Effector memory CD4-positive, alpha-beta T cell (primary cell): ENCODE results near the gene ZNF593OS.

Source experiments
- DNase-seq, 3 donors: peaks; one replicate each; pipeline ENCODE4 v3.0.0-alpha.2; 2020
- H3K27ac ChIP-seq: 2 replicates; pipeline ENCODE4 v1.7.0; 2013; ENCODE audit warnings: mild to moderate bottlenecking, low read length, moderate library complexity; ENCODE audit not compliant: insufficient read depth, poor library complexity, severe bottlenecking
- H3K27me3 ChIP-seq: replicated peaks from 2 replicates; pipeline ENCODE4 v1.7.0; 2013; ENCODE audit warnings: mild to moderate bottlenecking, low read length; ENCODE audit not compliant: insufficient read depth, control insufficient read depth, poor library complexity, severe bottlenecking
- H3K36me3 ChIP-seq: 2 replicates; pipeline ENCODE4 v1.7.0; 2013; ENCODE audit warnings: mild to moderate bottlenecking, low read length, moderate library complexity; ENCODE audit not compliant: control insufficient read depth, insufficient read depth
- H3K4me1 ChIP-seq: 2 replicates; pipeline ENCODE4 v1.7.0; 2013; ENCODE audit warnings: low read length, mild to moderate bottlenecking; ENCODE audit not compliant: control insufficient read depth, insufficient read depth, poor library complexity, severe bottlenecking
- H3K4me3 ChIP-seq: 2 replicates; pipeline ENCODE4 v1.7.0; 2013; ENCODE audit warnings: low read length, low read depth, mild to moderate bottlenecking; ENCODE audit not compliant: insufficient read depth, poor library complexity, severe bottlenecking
- H3K9me3 ChIP-seq: 2 replicates; pipeline ENCODE4 v1.7.0; 2013; ENCODE audit warnings: mild to moderate bottlenecking, low read length, moderate library complexity; ENCODE audit not compliant: control insufficient read depth

The ZNF593OS gene

GRCh38 chr1:26200413-26200812 lies 28.8 kb upstream of the ZNF593OS start:
- Histone ChIP-seq H3K4me3 (no peak overlapping the region), H3K4me1 (peaks cover 23% of the 10 kb centered on the region), H3K27me3 (no peaks in the 10 kb centered on the region), H3K9me3 (no peaks in the 10 kb centered on the region), H3K36me3 (no peaks in the 10 kb centered on the region), H3K27ac (no peak overlapping the region)
- no peak for DNase-seq

- no peak overlapping the region for H3K27ac ChIP-seq
- H3K4me3 ChIP-seq, result no peak overlapping the region
- H3K27me3 ChIP-seq, result no peaks in the 10 kb centered on the region
- DNase-seq, result no peak
- no peaks in the 10 kb centered on the region for H3K36me3 ChIP-seq
- peaks cover 23% of the 10 kb centered on the region for H3K4me1 ChIP-seq
- no peaks in the 10 kb centered on the region for H3K9me3 ChIP-seq
Observed at GRCh38 chr1:26197813-26198212, 26.2 kb upstream of the ZNF593OS start.

- Histone ChIP-seq H3K4me1 (peaks cover 18% of the 10 kb centered on the region), H3K27ac (no peak overlapping the region), H3K36me3 (no peaks in the 10 kb centered on the region), H3K9me3 (no peaks in the 10 kb centered on the region), H3K27me3 (no peaks in the 10 kb centered on the region), H3K4me3 (no peak overlapping the region)
- no peak for DNase-seq
Observed at GRCh38 chr1:26197301-26197700, 25.7 kb upstream of the ZNF593OS start.

GRCh38 chr1:26195805-26196204 lies 24.2 kb upstream of the ZNF593OS start:
- H3K36me3 ChIP-seq, result no peaks in the 10 kb centered on the region
- no peaks in the 10 kb centered on the region for H3K9me3 ChIP-seq
- no peak overlapping the region for H3K27ac ChIP-seq
- no peak overlapping the region for H3K4me3 ChIP-seq
- H3K4me1 ChIP-seq, result peaks cover 3% of the 10 kb centered on the region
- DNase-seq, result no peak
- no peaks in the 10 kb centered on the region for H3K27me3 ChIP-seq

GRCh38 chr1:26191739-26192138 lies 20.1 kb upstream of the ZNF593OS start:
- no peaks in the 10 kb centered on the region for H3K9me3 ChIP-seq
- H3K4me1 ChIP-seq, result no peaks in the 10 kb centered on the region
- H3K36me3 ChIP-seq, result no peaks in the 10 kb centered on the region
- no peaks in the 10 kb centered on the region for H3K27me3 ChIP-seq
- no peak overlapping the region for H3K4me3 ChIP-seq
- DNase-seq, result no peak
- no peak overlapping the region for H3K27ac ChIP-seq

GRCh38 chr1:26190373-26190987 lies 18.8 kb upstream of the ZNF593OS start, which contains the start of gene CATSPER4:
Gene CATSPER4 (plus strand): TSS chr1:26190602. CDS start chr1:26190628, 26 bp downstream.
- no peak within 1 kb of the TSS for H3K4me3 ChIP-seq
- no peak within 1 kb of the TSS for H3K27ac ChIP-seq
- no peak for DNase-seq
- H3K36me3 ChIP-seq, result no peaks in the 10 kb centered on the region
- no peaks in the 10 kb centered on the region for H3K4me1 ChIP-seq
- no peaks in the 10 kb centered on the region for H3K9me3 ChIP-seq
- no peaks in the 10 kb centered on the region for H3K27me3 ChIP-seq

- H3K9me3 ChIP-seq, result no peaks in the 10 kb centered on the region
- no peak overlapping the region for H3K4me3 ChIP-seq
- H3K4me1 ChIP-seq, result no peaks in the 10 kb centered on the region
- no peak overlapping the region for H3K27ac ChIP-seq
- H3K36me3 ChIP-seq, result no peaks in the 10 kb centered on the region
- H3K27me3 ChIP-seq, result no peaks in the 10 kb centered on the region
- no peak for DNase-seq
Observed at GRCh38 chr1:26189751-26190275, 18.2 kb upstream of the ZNF593OS start.

GRCh38 chr1:26189331-26189730 lies 17.7 kb upstream of the ZNF593OS start:
- no peak overlapping the region for H3K27ac ChIP-seq
- H3K4me3 ChIP-seq, result no peak overlapping the region
- no peaks in the 10 kb centered on the region for H3K9me3 ChIP-seq
- H3K36me3 ChIP-seq, result no peaks in the 10 kb centered on the region
- H3K27me3 ChIP-seq, result no peaks in the 10 kb centered on the region
- DNase-seq, result no peak
- no peaks in the 10 kb centered on the region for H3K4me1 ChIP-seq

- no peaks in the 10 kb centered on the region for H3K4me1 ChIP-seq
- H3K36me3 ChIP-seq, result no peaks in the 10 kb centered on the region
- H3K9me3 ChIP-seq, result no peaks in the 10 kb centered on the region
- H3K4me3 ChIP-seq, result no peak overlapping the region
- H3K27ac ChIP-seq, result no peak overlapping the region
- no peaks in the 10 kb centered on the region for H3K27me3 ChIP-seq
- DNase-seq, result no peak
Observed at GRCh38 chr1:26188477-26188876, 16.8 kb upstream of the ZNF593OS start.

GRCh38 chr1:26187882-26188281 lies 16.2 kb upstream of the ZNF593OS start:
- Histone ChIP-seq H3K9me3 (no peaks in the 10 kb centered on the region), H3K27ac (no peak overlapping the region), H3K4me1 (no peaks in the 10 kb centered on the region), H3K36me3 (no peaks in the 10 kb centered on the region), H3K4me3 (no peak overlapping the region), H3K27me3 (no peaks in the 10 kb centered on the region)
- no peak for DNase-seq
